H9 (cell line): ENCODE measurements around the gene SMARCA1. TPM values are rescaled to one million over a fixed set of nuclear protein-coding genes. Genes with fewer than 3 reads are reported as not detected.

ENCODE experiments used
- DNase-seq: peaks from one replicate; pipeline ENCODE4 v3.0.0-alpha.2; 2017
- H2AFZ ChIP-seq: one replicate; pipeline ENCODE4 v1.6.1; 2013; ENCODE audit warnings: mild to moderate bottlenecking, low read length, control low read depth, moderate library complexity
- H2AK5ac ChIP-seq: 2 replicates; pipeline ENCODE4 v1.6.1; 2013; ENCODE audit warnings: low read length, control low read depth, mixed read lengths; ENCODE audit not compliant: insufficient read length
- H2BK120ac ChIP-seq: one replicate; pipeline ENCODE4 v1.6.1; 2013; ENCODE audit warnings: low read depth, mild to moderate bottlenecking, low read length, control low read depth, inconsistent platforms; ENCODE audit not compliant: poor library complexity, severe bottlenecking
- H2BK12ac ChIP-seq: 2 replicates; pipeline ENCODE4 v1.6.1; 2013; ENCODE audit warnings: low read length, control low read depth, mixed read lengths, low read depth; ENCODE audit not compliant: insufficient read length
- H2BK15ac ChIP-seq: 2 replicates; pipeline ENCODE4 v1.6.1; 2013; ENCODE audit warnings: low read depth, low read length, control low read depth
- H2BK20ac ChIP-seq: one replicate; pipeline ENCODE4 v1.6.1; 2013; ENCODE audit warnings: low read depth, mild to moderate bottlenecking, low read length, control low read depth, inconsistent platforms; ENCODE audit not compliant: poor library complexity, severe bottlenecking
- H2BK5ac ChIP-seq: 2 replicates; pipeline ENCODE4 v1.6.1; 2013; ENCODE audit warnings: low read length, control low read depth, mixed read lengths; ENCODE audit not compliant: insufficient read length
- H3K14ac ChIP-seq: 2 replicates; pipeline ENCODE4 v1.6.1; 2013; ENCODE audit warnings: low read length, control low read depth; ENCODE audit not compliant: insufficient read depth
- H3K18ac ChIP-seq: 2 replicates; pipeline ENCODE4 v1.6.1; 2013; ENCODE audit warnings: low read depth, mild to moderate bottlenecking, mixed read lengths, low read length, control low read depth; ENCODE audit not compliant: insufficient read length
- H3K23ac ChIP-seq: 2 replicates; pipeline ENCODE4 v1.6.1; 2013; ENCODE audit warnings: low read length, control low read depth, mixed read lengths, low read depth; ENCODE audit not compliant: insufficient read length
- H3K23me2 ChIP-seq: 2 replicates; pipeline ENCODE4 v1.6.1; 2013; ENCODE audit warnings: low read depth, mild to moderate bottlenecking, mixed read lengths, low read length, control low read depth; ENCODE audit not compliant: insufficient read length, poor library complexity, severe bottlenecking
- H3K27ac ChIP-seq: 2 replicates; pipeline ENCODE4 v1.5.1; 2013; ENCODE audit warnings: low read length, control low read depth, mixed read lengths, low read depth; ENCODE audit not compliant: insufficient read length
- H3K27me3 ChIP-seq: 2 replicates; pipeline ENCODE4 v1.6.1; 2013; ENCODE audit warnings: low read length, control low read depth, inconsistent platforms; ENCODE audit not compliant: insufficient read depth
- H3K4ac ChIP-seq: 2 replicates; pipeline ENCODE4 v1.6.1; 2013; ENCODE audit warnings: low read depth, mild to moderate bottlenecking, control low read depth, inconsistent platforms, low read length, moderate library complexity
- H3K4me1 ChIP-seq: 2 replicates; pipeline ENCODE4 v1.6.1; 2013; ENCODE audit warnings: low read length, control low read depth, inconsistent platforms; ENCODE audit not compliant: insufficient read depth
- H3K4me2 ChIP-seq: 2 replicates; pipeline ENCODE4 v1.6.1; 2013; ENCODE audit warnings: low read length, control low read depth, mixed read lengths; ENCODE audit not compliant: insufficient read length, insufficient read depth
- H3K56ac ChIP-seq: 2 replicates; pipeline ENCODE4 v1.6.1; 2013; ENCODE audit warnings: low read depth, mild to moderate bottlenecking, mixed read lengths, low read length, control low read depth; ENCODE audit not compliant: insufficient read length
- H3K79me1 ChIP-seq: 2 replicates; pipeline ENCODE4 v1.6.1; 2013; ENCODE audit warnings: low read depth, mild to moderate bottlenecking, moderate library complexity, low read length, control low read depth, inconsistent platforms; ENCODE audit not compliant: insufficient read depth, poor library complexity, severe bottlenecking
- H3K79me2 ChIP-seq: 2 replicates; pipeline ENCODE4 v1.6.1; 2013; ENCODE audit warnings: low read length, control low read depth, inconsistent platforms; ENCODE audit not compliant: insufficient read depth
- H3K9ac ChIP-seq: 2 replicates; pipeline ENCODE4 v1.6.1; 2013; ENCODE audit warnings: low read length, control low read depth, mixed read lengths; ENCODE audit not compliant: insufficient read length; ENCODE audit errors: extremely low read depth
- H3K9me3 ChIP-seq: one replicate; pipeline ENCODE4 v1.6.1; 2013; ENCODE audit warnings: low read depth, low read length, inconsistent platforms; ENCODE audit not compliant: control insufficient read depth
- H3T11ph ChIP-seq: one replicate; pipeline ENCODE4 v1.6.1; 2013; ENCODE audit warnings: mild to moderate bottlenecking, low read length, control low read depth, inconsistent platforms
- H4K20me1 ChIP-seq: one replicate; pipeline ENCODE4 v1.6.1; 2013; ENCODE audit not compliant: control insufficient read depth, insufficient read length, insufficient read depth
- H4K5ac ChIP-seq: 2 replicates; pipeline ENCODE4 v1.6.1; 2013; ENCODE audit warnings: low read depth, mild to moderate bottlenecking, mixed read lengths, low read length, control low read depth; ENCODE audit not compliant: insufficient read length
- H4K8ac ChIP-seq: replicated peaks from 2 replicates; pipeline ENCODE4 v1.6.1; 2013; ENCODE audit warnings: low read length, control low read depth, mixed read lengths, low read depth; ENCODE audit not compliant: insufficient read length
- H4K91ac ChIP-seq: 2 replicates; pipeline ENCODE4 v1.6.1; 2013; ENCODE audit warnings: low read depth, mild to moderate bottlenecking, moderate library complexity, mixed read lengths, low read length, control low read depth; ENCODE audit not compliant: insufficient read length
- H3K27ac Mint-ChIP-seq, 3 experiments: 2 replicates in 2 of 3; 3 replicates in 1 of 3; pipeline ENCODE4 v1.8.0; 2020 to 2021; ENCODE audit warnings: mixed read lengths in 3 of 3, mild to moderate bottlenecking in 1 of 3, moderate library complexity in 1 of 3
- H3K27me3 Mint-ChIP-seq: 2 replicates; pipeline ENCODE4 v1.8.0; 2021; ENCODE audit warnings: low read depth, mild to moderate bottlenecking, moderate library complexity, mixed read lengths
- H3K36me3 Mint-ChIP-seq, 3 experiments: 2 replicates in 2 of 3; 3 replicates in 1 of 3; pipeline ENCODE4 v1.8.0; 2020 to 2021; ENCODE audit warnings: low read depth in 3 of 3, mixed read lengths in 3 of 3; ENCODE audit not compliant: insufficient read depth in 1 of 3
- H3K4me1 Mint-ChIP-seq, 2 experiments: 2 replicates each; pipeline ENCODE4 v1.8.0; 2020; ENCODE audit warnings: mixed read lengths in 2 of 2
- H3K4me3 Mint-ChIP-seq, 2 experiments: 2 replicates in 1 of 2; 3 replicates in 1 of 2; pipeline ENCODE4 v1.8.0; 2020 to 2021; ENCODE audit warnings: mild to moderate bottlenecking in 2 of 2, mixed read lengths in 2 of 2, moderate library complexity in 1 of 2
- H3K9me3 Mint-ChIP-seq, 2 experiments: 2 replicates in 1 of 2; 3 replicates in 1 of 2; pipeline ENCODE4 v1.8.0; 2020; ENCODE audit warnings: mild to moderate bottlenecking in 2 of 2, mixed read lengths in 2 of 2, moderate library complexity in 1 of 2
- WGBS: extraction: QIAGEN DNeasy Blood & Tissue Kit; methylation state at CpG from one replicate; pipeline ENCODE4 v1.1.7; 2013; ENCODE audit warnings: missing lambda C conversion rate, low lambda C conversion rate, mixed read lengths; ENCODE audit not compliant: insufficient read length; ENCODE audit errors: extremely low coverage; 5-methylcytosine and 5-hydroxymethylcytosine counted together
- total RNA-seq: library from RNA; stranded (reverse); gene quantifications from 2 replicates; pipeline ENCODE4 v1.2.1, GENCODE V29; 2021
- TF ChIP-seq, protein P1 (sequence below): fragments of 200-600 bp; sonication (generic); conservative IDR thresholded peaks from 3 replicates; pipeline ENCODE4 v1.8.0; 2021; ENCODE audit warnings: antibody characterized with exemption, mild to moderate bottlenecking

Gene SMARCA1
- total RNA-seq, 1 experiment from 2014 or later, result 105 TPM

DNA sequence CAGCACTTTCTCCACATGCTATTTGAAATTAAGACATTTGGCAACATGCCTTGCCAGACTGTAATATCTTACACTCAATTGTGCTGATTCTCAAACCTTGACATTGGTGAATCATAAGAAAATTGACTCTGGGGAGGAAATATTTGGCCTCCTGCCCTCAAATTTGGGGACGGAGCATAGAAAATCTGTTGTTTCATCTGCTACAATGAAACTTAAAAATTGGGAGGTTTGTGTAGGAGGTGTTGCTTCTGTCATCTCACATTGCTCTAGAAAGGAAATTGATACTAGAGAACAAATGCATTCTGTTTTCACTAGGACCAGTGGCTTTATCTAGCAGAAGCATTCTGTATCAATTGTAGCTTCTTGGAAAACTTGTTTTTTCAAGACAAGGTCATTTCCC is 22.1 kb upstream of the SMARCA1 start:
- H4K8ac ChIP-seq, result no peak overlapping the region
- H3K56ac ChIP-seq, result no peak overlapping the region
- H3K36me3 Mint-ChIP-seq, result peaks cover 13 to 39% (median 38%) of the 10 kb centered on the region in 3 experiments; a peak in 6 of 7 replicates
- no peak overlapping the region for H3K27ac Mint-ChIP-seq
- no peaks in the 10 kb centered on the region for H4K20me1 ChIP-seq
- no peak for DNase-seq
- H2BK12ac ChIP-seq, result no peak overlapping the region
- H3K4me1 ChIP-seq, result no peaks in the 10 kb centered on the region; the same call in 1 of the 2 replicates
- no peaks in the 10 kb centered on the region for H3K9me3 Mint-ChIP-seq
- H3T11ph ChIP-seq, result no peak overlapping the region
- no peak overlapping the region for H3K4me2 ChIP-seq
- H3K9me3 ChIP-seq, result no peaks in the 10 kb centered on the region
- no CpG with 5 or more reads among the region's 1 CpG for whole genome bisulfite sequencing
- H2BK120ac ChIP-seq, result no peak overlapping the region
- H3K23me2 ChIP-seq, result peaks cover 5% of the 10 kb centered on the region
- H3K27me3 ChIP-seq, result no peaks in the 10 kb centered on the region
- H4K91ac ChIP-seq, result no peak overlapping the region
- no peak overlapping the region for H3K14ac ChIP-seq
- H3K4me1 Mint-ChIP-seq, result peaks cover 9 to 10% of the 10 kb centered on the region in 2 experiments
- H2BK5ac ChIP-seq, result no peak overlapping the region
- no peak overlapping the region for H3K23ac ChIP-seq
- no peak overlapping the region for H2BK15ac ChIP-seq
- no peak overlapping the region for H4K5ac ChIP-seq
- no peak overlapping the region for H3K27ac ChIP-seq
- H3K79me1 ChIP-seq, result no peaks in the 10 kb centered on the region
- no peak overlapping the region for H3K4ac ChIP-seq
- H3K4me3 Mint-ChIP-seq, result no peak overlapping the region
- H3K9ac ChIP-seq, result no peak overlapping the region
- no peak overlapping the region for H2BK20ac ChIP-seq
- H3K18ac ChIP-seq, result no peak overlapping the region
- H2AFZ ChIP-seq, result no peak overlapping the region
- H2AK5ac ChIP-seq, result no peak overlapping the region
- no peaks in the 10 kb centered on the region for H3K27me3 Mint-ChIP-seq
- H3K79me2 ChIP-seq, result no peaks in the 10 kb centered on the region; the same call in 1 of the 2 replicates
- TF ChIP-seq, protein P1, sequence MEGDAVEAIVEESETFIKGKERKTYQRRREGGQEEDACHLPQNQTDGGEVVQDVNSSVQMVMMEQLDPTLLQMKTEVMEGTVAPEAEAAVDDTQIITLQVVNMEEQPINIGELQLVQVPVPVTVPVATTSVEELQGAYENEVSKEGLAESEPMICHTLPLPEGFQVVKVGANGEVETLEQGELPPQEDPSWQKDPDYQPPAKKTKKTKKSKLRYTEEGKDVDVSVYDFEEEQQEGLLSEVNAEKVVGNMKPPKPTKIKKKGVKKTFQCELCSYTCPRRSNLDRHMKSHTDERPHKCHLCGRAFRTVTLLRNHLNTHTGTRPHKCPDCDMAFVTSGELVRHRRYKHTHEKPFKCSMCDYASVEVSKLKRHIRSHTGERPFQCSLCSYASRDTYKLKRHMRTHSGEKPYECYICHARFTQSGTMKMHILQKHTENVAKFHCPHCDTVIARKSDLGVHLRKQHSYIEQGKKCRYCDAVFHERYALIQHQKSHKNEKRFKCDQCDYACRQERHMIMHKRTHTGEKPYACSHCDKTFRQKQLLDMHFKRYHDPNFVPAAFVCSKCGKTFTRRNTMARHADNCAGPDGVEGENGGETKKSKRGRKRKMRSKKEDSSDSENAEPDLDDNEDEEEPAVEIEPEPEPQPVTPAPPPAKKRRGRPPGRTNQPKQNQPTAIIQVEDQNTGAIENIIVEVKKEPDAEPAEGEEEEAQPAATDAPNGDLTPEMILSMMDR, result no peak
